HepG2 (cell line): Measurements from ENCODE around the gene SLC10A1. TPM values are rescaled to one million over a fixed set of nuclear protein-coding genes. Genes with fewer than 3 reads are reported as not detected.

Source experiments
- ATAC-seq: fragments of 200-7000 bp; cut with Tn5 transposase; 3 replicates; pipeline ENCODE4 v1.9.1; 2020; ENCODE audit warnings: mild to moderate bottlenecking, moderate library complexity
- BruUV-seq: library from RNA; stranded (reverse); fragments of 400-500 nt; replicated peaks from 2 replicates; lab custom pipeline; 2021; lab: Mats Ljungman, UMichigan
- CTCF ChIA-PET: fragments of 300-600 bp; formaldehyde crosslinking; extraction: SDS; loops from one replicate; lab custom pipeline; 2021; ENCODE audit warnings: low total read pairs, inconsistent platforms, low intra/inter-chr PET ratio; lab: Yijun Ruan, JAX
- POLR2A ChIA-PET: fragments of 350-600 bp; sonication (Branson Sonifier 250); formaldehyde crosslinking; loops from one replicate; lab custom pipeline; 2020; ENCODE audit warnings: antibody characterized with exemption, inconsistent platforms; lab: Yijun Ruan, JAX
- DNase-seq: peaks from one replicate; pipeline ENCODE4 v3.0.0-alpha.2; 2015; ENCODE audit warnings: low spot score
- FAIRE-seq: peaks from 3 replicates; lab custom pipeline; 2011; peaks lifted over from hg19 to GRCh38; lab: Jason Lieb, UNC
- H2AFZ ChIP-seq: one replicate; pipeline ENCODE4 v1.6.1; 2011; ENCODE audit warnings: low read length, inconsistent platforms
- H3K27ac ChIP-seq: fragments of 300-600 bp; 3 replicates; pipeline ENCODE4 v1.8.0; 2011; ENCODE audit warnings: mixed run types, mild to moderate bottlenecking, mixed read lengths, low read length, inconsistent platforms; ENCODE audit not compliant: insufficient read depth; ENCODE audit errors: extremely low read length
- H3K27me3 ChIP-seq, 2 experiments: fragments of 200-600 bp in 1 of 2; 2 replicates in 1 of 2; 3 replicates in 1 of 2; pipeline versions ENCODE4 v1.6.0 to v1.8.0; 2011; ENCODE audit warnings: low read length in 2 of 2, mild to moderate bottlenecking in 2 of 2, moderate library complexity in 2 of 2, inconsistent platforms in 1 of 2; ENCODE audit not compliant: insufficient read depth in 2 of 2, control insufficient read depth in 1 of 2
- H3K36me3 ChIP-seq, 2 experiments: fragments of 200-600 bp in 1 of 2; replicated peaks in 1 of 2; 2 replicates in 1 of 2; 3 replicates in 1 of 2; pipeline versions ENCODE4 v1.5.1 to v1.8.0; 2011; ENCODE audit warnings: low read length in 2 of 2, inconsistent platforms in 1 of 2; ENCODE audit not compliant: insufficient read depth in 2 of 2, control insufficient read depth in 1 of 2
- H3K4me1 ChIP-seq: 2 replicates; pipeline ENCODE4 v1.5.1; 2012; ENCODE audit warnings: low read length, inconsistent platforms; ENCODE audit not compliant: insufficient read depth
- H3K4me2 ChIP-seq: 2 replicates; pipeline ENCODE4 v1.6.0; 2011; ENCODE audit warnings: low read depth, low read length, inconsistent platforms
- H3K4me3 ChIP-seq, 3 experiments: fragments of 200-600 bp in 1 of 3; sonication (generic), shearing (Covaris generic) in 1 of 3; replicated peaks in 1 of 3; 2 replicates each; pipeline ENCODE4 v1.5.1; 2011 to 2016; ENCODE audit warnings: low read length in 3 of 3, inconsistent platforms in 2 of 3, low read depth in 2 of 3, mild to moderate bottlenecking in 2 of 3, control low read depth in 1 of 3, mixed read lengths in 1 of 3; ENCODE audit not compliant: insufficient read depth in 1 of 3
- H3K79me2 ChIP-seq: one replicate; pipeline ENCODE4 v1.6.1; 2011; ENCODE audit warnings: low read length, inconsistent platforms; ENCODE audit not compliant: insufficient read depth
- H3K9ac ChIP-seq: 2 replicates; pipeline ENCODE4 v1.6.0; 2011; ENCODE audit warnings: mild to moderate bottlenecking, low read depth, low read length, inconsistent platforms; ENCODE audit not compliant: insufficient read depth
- H3K9me3 ChIP-seq: 2 replicates; pipeline ENCODE4 v1.5.1; 2012; ENCODE audit warnings: mild to moderate bottlenecking, low read length
- H4K20me1 ChIP-seq: 2 replicates; pipeline ENCODE4 v1.6.0; 2011; ENCODE audit warnings: inconsistent platforms, mild to moderate bottlenecking, low read length, moderate library complexity; ENCODE audit not compliant: insufficient read depth
- NFE2L2 ChIP-seq: fragments of 150-350 bp; IDR thresholded peaks from 2 replicates; pipeline ENCODE4 v1.6.1; 2014; ENCODE audit warnings: low read length
- NONO ChIP-seq, 2 experiments: fragments of 450-650 bp in 1 of 2; sonication (generic) in 1 of 2; formaldehyde crosslinking in 1 of 2; IDR thresholded peaks in 1 of 2; conservative IDR thresholded peaks in 1 of 2; 2 replicates each; pipeline versions ENCODE4 v1.6.1 to v1.8.0; 2017 to 2022; ENCODE audit warnings: mild to moderate bottlenecking in 1 of 2, missing genetic modification reagents in 1 of 2, moderate library complexity in 1 of 2
- PATZ1 ChIP-seq: sonication (generic); formaldehyde crosslinking; IDR thresholded peaks from 2 replicates; pipeline ENCODE4 v1.4.0; 2020; ENCODE audit warnings: missing genetic modification reagents
- ZC3H13 ChIP-seq: sonication (generic); formaldehyde crosslinking; IDR thresholded peaks from 2 replicates; pipeline ENCODE4 v1.8.1; 2023; ENCODE audit warnings: mild to moderate bottlenecking, missing genetic modification reagents, moderate library complexity
- ZNF616 ChIP-seq: sonication (generic); formaldehyde crosslinking; IDR thresholded peaks from 2 replicates; pipeline ENCODE4 v1.5.0; 2020; ENCODE audit warnings: low read depth, mild to moderate bottlenecking, missing genetic modification reagents
- ZNF646 ChIP-seq: sonication (generic); formaldehyde crosslinking; IDR thresholded peaks from 2 replicates; pipeline ENCODE4 v1.9.0; 2021; ENCODE audit warnings: mild to moderate bottlenecking, missing genetic modification reagents
- ZNF790 ChIP-seq: sonication (generic); formaldehyde crosslinking; IDR thresholded peaks from 2 replicates; pipeline ENCODE4 v1.8.0; 2022; ENCODE audit warnings: missing genetic modification reagents, mild to moderate bottlenecking, borderline replicate concordance
- WGBS: methylation state at CpG from one replicate; pipeline ENCODE4 v1.1.6; 2017; ENCODE audit warnings: low lambda C conversion rate; 5-methylcytosine and 5-hydroxymethylcytosine counted together
- in situ Hi-C: cut with HindIII; loops from 2 replicates; pipeline ENCODE4 v1.10.0; 2017; ENCODE audit warnings: low pct_unique_long_range_greater_than_20kb; ENCODE audit not compliant: extremely low pct_ligation_motif_present
- intact Hi-C: fragments of 100-400 bp; cut with micrococcal nuclease; formaldehyde crosslinking; loops from one replicate; pipeline ENCODE4 v1.10.0; 2022; ENCODE audit not compliant: unreplicated experiment
- polyA plus RNA-seq, 8 experiments: library from polyadenylated mRNA; depleted of rRNA in 3 of 8; stranded (reverse) in 7 of 8; unstranded in 1 of 8; fragments of >200 nt; fragmentation: Illumina TruSeq in 4 of 8; extraction: Trizol in 4 of 8; gene quantifications; 2 replicates each; pipeline versions ENCODE4 v1.2.1 to v1.2.3, GENCODE V29; 2011 to 2016; ENCODE audit warnings: low read depth in 4 of 8, missing spikeins in 1 of 8, mixed read lengths in 1 of 8; ENCODE audit not compliant: insufficient read depth in 1 of 8
- total RNA-seq, 5 experiments: library from RNA; depleted of rRNA; stranded (reverse); fragments of >200 nt; fragmentation: Illumina TruSeq; extraction: Trizol; gene quantifications; 2 replicates each; pipeline ENCODE4 v1.2.3, GENCODE V29; 2016; ENCODE audit warnings: low read depth in 1 of 5
- TF ChIP-seq, protein P1 (sequence below): fragments of 450-650 bp; IDR thresholded peaks from 2 replicates; pipeline ENCODE4 v1.6.1; 2016

The SLC10A1 gene
- total and polyA plus RNA-seq, 2 of the 13 experiments (the other 11 are each of a cell fraction or from before 2014, with no cell fraction given): 0.17 TPM; not detected in 1

GRCh38 chr14:69726761-69727511, 70.1 kb downstream of the SLC10A1 start:
- DNase-seq: peak; percentile 39
- peak; percentile 92 for ATAC-seq
- Histone ChIP-seq H3K9me3 (no peaks in the 10 kb centered on the region), H3K4me1 (peaks cover 35% of the 10 kb centered on the region), H3K9ac (peak overlapping the region; percentile 32; the same call in 1 of the 2 replicates), H4K20me1 (no peaks in the 10 kb centered on the region), H3K4me2 (peak overlapping the region; percentile 92), H2AFZ (peak overlapping the region; percentile 37), H3K36me3 (no peaks in the 10 kb centered on the region), H3K27ac (no peak overlapping the region), H3K4me3 (peak overlapping the region; percentile 16 to 70 (median 44); a peak in 5 of 6 replicates), H3K27me3 (peaks cover 0 to 4% of the 10 kb centered on the region in 2 experiments; a peak in 4 of 5 replicates), H3K79me2 (no peaks in the 10 kb centered on the region)
- ChIA-PET POLR2A (no interaction called here), CTCF (interaction anchor here (1.1 to 3.9 kb wide), 6 partner anchors 18 to 192 kb away, joined by 3 to 34 read pairs (median 6); no protein-coding TSS in a partner anchor)
- no peak for FAIRE-seq
- in situ Hi-C loops (loop anchor here (5.0 to 10.0 kb wide), 3 partner anchors 120 to 305 kb away; no protein-coding TSS in a partner anchor), intact Hi-C loops (loop anchor here (1.0 kb wide), 2 partner anchors 124 to 142 kb away; no protein-coding TSS in a partner anchor)
- BruUV-seq: no TSS peak
- WGBS: 11% methylated on average over 7 of the region's 51 CpGs
- TF ChIP-seq ZNF616 (CRISPR knock-in tag): peak; percentile 61; the same call in 1 of the 2 replicates
- peak; percentile 80 for TF ChIP-seq PATZ1 (CRISPR knock-in tag)
- no peak for TF ChIP-seq ZC3H13 (CRISPR knock-in tag)
- no peak for TF ChIP-seq NFE2L2
- TF ChIP-seq, protein P1, sequence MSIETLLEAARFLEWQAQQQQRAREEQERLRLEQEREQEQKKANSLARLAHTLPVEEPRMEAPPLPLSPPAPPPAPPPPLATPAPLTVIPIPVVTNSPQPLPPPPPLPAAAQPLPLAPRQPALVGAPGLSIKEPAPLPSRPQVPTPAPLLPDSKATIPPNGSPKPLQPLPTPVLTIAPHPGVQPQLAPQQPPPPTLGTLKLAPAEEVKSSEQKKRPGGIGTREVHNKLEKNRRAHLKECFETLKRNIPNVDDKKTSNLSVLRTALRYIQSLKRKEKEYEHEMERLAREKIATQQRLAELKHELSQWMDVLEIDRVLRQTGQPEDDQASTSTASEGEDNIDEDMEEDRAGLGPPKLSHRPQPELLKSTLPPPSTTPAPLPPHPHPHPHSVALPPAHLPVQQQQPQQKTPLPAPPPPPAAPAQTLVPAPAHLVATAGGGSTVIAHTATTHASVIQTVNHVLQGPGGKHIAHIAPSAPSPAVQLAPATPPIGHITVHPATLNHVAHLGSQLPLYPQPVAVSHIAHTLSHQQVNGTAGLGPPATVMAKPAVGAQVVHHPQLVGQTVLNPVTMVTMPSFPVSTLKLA: no peak
- no peak for TF ChIP-seq ZNF790
- no peak for TF ChIP-seq ZNF646 (CRISPR knock-in tag)
- no peak for TF ChIP-seq NONO (IDR thresholded peaks at IDR 0.05)
- peak; percentile 58 for TF ChIP-seq NONO (CRISPR knock-in tag; conservative IDR thresholded peaks at IDR 0.05)
